ENCODE measurements around the gene MAG. TPM values are rescaled to one million over a fixed set of nuclear protein-coding genes. Genes with fewer than 3 reads are reported as not detected.

Gene MAG
- total RNA-seq, 2 experiments from 2014 or later: not detected

DNA sequence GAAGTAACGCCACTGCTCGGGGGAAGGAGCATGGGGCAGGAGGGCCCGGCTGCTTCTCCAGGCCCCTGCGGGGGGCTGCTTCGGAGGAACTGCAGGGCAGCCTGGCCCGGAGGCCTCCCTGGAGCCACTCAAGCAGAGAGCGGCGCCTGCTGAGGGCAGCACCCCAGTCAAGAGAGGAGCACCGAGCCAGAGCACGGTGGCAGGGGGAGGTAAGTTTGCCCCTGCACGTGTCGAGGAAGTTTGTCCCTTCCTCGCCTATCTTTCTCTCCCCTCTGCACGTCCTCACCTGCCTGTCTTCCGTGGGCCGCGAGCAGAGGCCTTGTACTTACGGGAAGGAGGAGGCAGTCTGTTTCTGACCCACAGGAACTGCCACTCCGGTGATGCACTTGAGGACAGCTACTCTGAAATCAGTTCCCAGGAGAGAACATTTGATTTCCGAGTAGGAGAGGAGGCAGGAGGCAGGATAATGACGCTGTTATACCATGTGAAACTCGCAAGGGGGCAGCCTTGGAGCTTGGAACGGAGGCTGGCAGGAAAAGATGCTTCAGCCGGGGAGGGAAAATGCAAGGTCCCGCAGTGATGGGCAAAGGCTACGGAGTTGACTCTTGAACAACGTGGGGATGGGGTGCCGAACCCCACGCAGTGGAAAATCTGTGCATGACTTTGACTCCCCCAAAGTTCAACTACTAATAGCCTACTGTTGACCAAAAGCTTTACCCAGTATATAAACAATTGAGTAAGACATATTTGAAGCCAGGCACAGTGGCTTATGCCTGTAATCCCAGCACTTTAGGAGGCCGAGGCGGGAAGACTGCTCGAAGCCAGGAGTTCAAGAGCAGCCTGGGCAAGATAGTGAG lies 60.7 kb downstream of the MAG start:
- peaks cover 0 to 3% of the 10 kb centered on the region in 2 experiments for H3K9me3 ChIP-seq (ENCODE audit: control insufficient read depth in 1 of 2, insufficient read depth in 1 of 2, low read length in 2 of 2)
- DNase-seq: peak; percentile 48 to 87 (median 57)
- H3K4me3 ChIP-seq (ENCODE audit: low read length): no peak overlapping the region
- peaks cover 5% of the 10 kb centered on the region for H3K27me3 Mint-ChIP-seq
- H3K4me1 ChIP-seq (ENCODE audit: insufficient read depth, low read length): peaks cover 16% of the 10 kb centered on the region
- H3K9me3 Mint-ChIP-seq: no peaks in the 10 kb centered on the region
- intact Hi-C loops (cut with DNase I, micrococcal nuclease): loop anchor here (1.0 to 5.0 kb wide), 4 partner anchors 106 to 240 kb away; no protein-coding TSS in a partner anchor
- no peak overlapping the region for H3K27ac ChIP-seq (ENCODE audit: low read depth in 1 of 2, low read length in 2 of 2)
- no peak overlapping the region for H3K27ac Mint-ChIP-seq
- ChIA-PET CTCF (interaction anchor here (0.6 to 2.1 kb wide), 10 partner anchors 12 to 308 kb away, joined by 3 to 27 read pairs (median 4); no protein-coding TSS in a partner anchor), POLR2A (interaction anchor here (0.7 to 2.3 kb wide), 3 partner anchors 32 to 143 kb away, joined by 3 to 15 read pairs (median 4); no protein-coding TSS in a partner anchor)
- no peak overlapping the region for H3K4me3 Mint-ChIP-seq
- H3K36me3 Mint-ChIP-seq (ENCODE audit: low read depth): no peaks in the 10 kb centered on the region
- TF ChIP-seq, protein P1, sequence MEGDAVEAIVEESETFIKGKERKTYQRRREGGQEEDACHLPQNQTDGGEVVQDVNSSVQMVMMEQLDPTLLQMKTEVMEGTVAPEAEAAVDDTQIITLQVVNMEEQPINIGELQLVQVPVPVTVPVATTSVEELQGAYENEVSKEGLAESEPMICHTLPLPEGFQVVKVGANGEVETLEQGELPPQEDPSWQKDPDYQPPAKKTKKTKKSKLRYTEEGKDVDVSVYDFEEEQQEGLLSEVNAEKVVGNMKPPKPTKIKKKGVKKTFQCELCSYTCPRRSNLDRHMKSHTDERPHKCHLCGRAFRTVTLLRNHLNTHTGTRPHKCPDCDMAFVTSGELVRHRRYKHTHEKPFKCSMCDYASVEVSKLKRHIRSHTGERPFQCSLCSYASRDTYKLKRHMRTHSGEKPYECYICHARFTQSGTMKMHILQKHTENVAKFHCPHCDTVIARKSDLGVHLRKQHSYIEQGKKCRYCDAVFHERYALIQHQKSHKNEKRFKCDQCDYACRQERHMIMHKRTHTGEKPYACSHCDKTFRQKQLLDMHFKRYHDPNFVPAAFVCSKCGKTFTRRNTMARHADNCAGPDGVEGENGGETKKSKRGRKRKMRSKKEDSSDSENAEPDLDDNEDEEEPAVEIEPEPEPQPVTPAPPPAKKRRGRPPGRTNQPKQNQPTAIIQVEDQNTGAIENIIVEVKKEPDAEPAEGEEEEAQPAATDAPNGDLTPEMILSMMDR (IDR thresholded peaks at IDR 0.05): peak; percentile 94
- no peaks in the 10 kb centered on the region for H3K27me3 ChIP-seq (ENCODE audit: control insufficient read depth in 1 of 2, insufficient read depth in 2 of 2, low read length in 2 of 2)
- ATAC-seq (ENCODE audit: poor library complexity): peak; percentile 94
- peaks cover 11% of the 10 kb centered on the region for H3K4me1 Mint-ChIP-seq (ENCODE audit: low read depth)
- no peaks in the 10 kb centered on the region for H3K36me3 ChIP-seq (ENCODE audit: insufficient read depth, low read length)

DNA sequence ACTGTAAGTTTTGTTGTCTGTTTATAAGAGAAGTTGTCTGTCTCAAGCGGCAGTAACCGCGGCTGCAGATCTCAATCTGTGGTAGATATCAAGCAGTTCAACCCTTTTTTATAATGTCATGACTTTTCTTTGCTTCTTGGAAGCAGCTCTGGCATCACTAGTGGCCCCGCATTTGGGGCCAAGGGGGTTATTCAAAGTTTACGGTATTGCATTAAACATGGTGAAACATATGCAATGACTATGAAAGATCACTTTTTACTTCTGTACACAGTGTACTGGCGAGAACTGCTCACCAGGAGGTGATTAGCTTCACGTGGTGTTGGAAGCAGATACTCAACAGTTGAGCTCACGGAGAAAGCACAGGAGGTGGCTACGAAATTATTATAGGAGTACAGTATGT lies 61.7 kb downstream of the MAG start:
- Mint-ChIP-seq H3K36me3 (ENCODE audit: low read depth) (no peaks in the 10 kb centered on the region), H3K4me3 (no peak overlapping the region), H3K4me1 (ENCODE audit: low read depth) (peaks cover 15% of the 10 kb centered on the region), H3K27me3 (peaks cover 10% of the 10 kb centered on the region), H3K9me3 (no peaks in the 10 kb centered on the region), H3K27ac (no peak overlapping the region)
- Histone ChIP-seq H3K4me3 (ENCODE audit: low read length) (no peak overlapping the region), H3K4me1 (ENCODE audit: insufficient read depth, low read length) (peaks cover 13% of the 10 kb centered on the region), H3K27me3 (ENCODE audit: control insufficient read depth in 1 of 2, insufficient read depth in 2 of 2, low read length in 2 of 2) (no peaks in the 10 kb centered on the region), H3K27ac (ENCODE audit: low read depth in 1 of 2, low read length in 2 of 2) (no peak overlapping the region), H3K9me3 (ENCODE audit: control insufficient read depth in 1 of 2, insufficient read depth in 1 of 2, low read length in 2 of 2) (peaks cover 0 to 3% of the 10 kb centered on the region in 2 experiments), H3K36me3 (ENCODE audit: insufficient read depth, low read length) (no peaks in the 10 kb centered on the region)
- CTCF ChIA-PET: interaction anchor here (0.9 to 2.1 kb wide), 6 partner anchors 21 to 309 kb away, joined by 3 to 27 read pairs (median 8); no protein-coding TSS in a partner anchor
- intact Hi-C loops (cut with DNase I, micrococcal nuclease): loop anchor here in 1 of 2 experiments (2.0 to 5.0 kb wide), 2 partner anchors 107 to 239 kb away; no protein-coding TSS in a partner anchor
- DNase-seq (no peak), ATAC-seq (ENCODE audit: poor library complexity) (no peak)
- TF ChIP-seq, protein P1 (IDR thresholded peaks at IDR 0.05): no peak
- POLR2A ChIA-PET: interaction anchor here (2.3 kb wide), 1 partner anchor 109 kb away, joined by 15 read pairs; no protein-coding TSS in a partner anchor

DNA sequence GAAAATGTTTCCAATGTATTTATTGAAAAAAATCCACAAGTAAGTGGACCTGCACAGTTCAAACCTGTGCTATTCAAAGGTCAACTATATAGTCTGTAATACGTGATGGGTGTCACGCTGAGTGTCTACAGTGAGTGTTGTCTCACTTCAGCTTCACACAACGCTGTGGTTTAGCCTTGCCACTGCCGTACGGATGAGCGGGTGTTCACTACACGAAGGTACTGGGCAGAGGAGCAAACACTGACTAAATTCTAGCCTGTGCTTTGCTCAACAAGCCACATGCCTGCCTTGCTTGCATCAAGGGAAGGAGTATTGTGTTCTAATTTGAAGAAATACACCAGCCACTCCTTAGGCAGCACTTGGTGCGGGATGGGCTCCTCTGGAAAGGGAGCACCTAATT lies 62.9 kb downstream of the MAG start:
- H3K4me3 Mint-ChIP-seq: no peak overlapping the region
- Histone ChIP-seq H3K4me1 (ENCODE audit: insufficient read depth, low read length) (peaks cover 13% of the 10 kb centered on the region), H3K4me3 (ENCODE audit: low read length) (no peak overlapping the region), H3K27ac (ENCODE audit: low read depth in 1 of 2, low read length in 2 of 2) (no peak overlapping the region), H3K27me3 (ENCODE audit: control insufficient read depth in 1 of 2, insufficient read depth in 2 of 2, low read length in 2 of 2) (no peaks in the 10 kb centered on the region), H3K36me3 (ENCODE audit: insufficient read depth, low read length) (no peaks in the 10 kb centered on the region), H3K9me3 (ENCODE audit: control insufficient read depth in 1 of 2, insufficient read depth in 1 of 2, low read length in 2 of 2) (peaks cover 0 to 3% of the 10 kb centered on the region in 2 experiments)
- intact Hi-C loops (cut with DNase I, micrococcal nuclease): loop anchor here in 1 of 2 experiments (5.0 kb wide), 1 partner anchor 237 kb away; no protein-coding TSS in a partner anchor
- no peaks in the 10 kb centered on the region for H3K36me3 Mint-ChIP-seq (ENCODE audit: low read depth)
- H3K4me1 Mint-ChIP-seq (ENCODE audit: low read depth): peaks cover 15% of the 10 kb centered on the region
- CTCF ChIA-PET: no interaction called here
- POLR2A ChIA-PET: no interaction called here
- DNase-seq (peak in 1 of 14 experiments; percentile 22), ATAC-seq (ENCODE audit: poor library complexity) (no peak)
- H3K9me3 Mint-ChIP-seq: no peaks in the 10 kb centered on the region
- TF ChIP-seq, protein P1 (IDR thresholded peaks at IDR 0.05): no peak
- H3K27ac Mint-ChIP-seq: no peak overlapping the region
- peaks cover 10% of the 10 kb centered on the region for H3K27me3 Mint-ChIP-seq

All from CD4-positive, alpha-beta T cell (primary cell).